ENCODE data around the gene PLK2. TPM values are rescaled to one million over a fixed set of nuclear protein-coding genes. Genes with fewer than 3 reads are reported as not detected.

The PLK2 gene
- total RNA-seq, 2 donors from 2014 or later: 126 to 180 TPM

DNA sequence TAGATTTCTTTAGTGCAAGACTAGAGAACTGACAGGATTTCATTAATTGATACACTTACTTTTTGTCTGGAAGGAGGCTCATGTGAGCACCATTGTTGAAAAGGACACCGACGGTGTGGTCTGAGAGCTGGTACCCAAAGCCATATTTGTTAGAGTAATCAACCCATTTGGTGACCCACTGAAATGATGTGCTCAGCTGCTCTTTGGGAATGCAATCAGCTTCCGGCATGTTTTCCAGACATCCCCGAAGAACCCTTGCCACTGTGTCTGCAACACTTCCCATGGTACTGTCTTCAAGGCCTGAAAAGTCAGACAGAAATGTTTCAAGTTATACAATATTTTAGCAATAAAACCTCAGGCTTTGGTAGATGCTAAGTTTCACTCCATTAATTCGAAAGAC lies 4.4 kb downstream of the PLK2 start:
- Histone ChIP-seq H3K36me3 (peaks cover 12% of the 10 kb centered on the region), H3K27me3 (replicated peaks; ENCODE audit: insufficient read depth) (no peaks in the 10 kb centered on the region), H3K9me3 (no peaks in the 10 kb centered on the region), H3K4me1 (ENCODE audit: control insufficient read depth in 1 of 2, low read depth in 2 of 2) (peaks cover 15 to 39% of the 10 kb centered on the region in 2 donors), H3K27ac (peak overlapping the region in 1 of 2 donors; percentile 29), H3K4me3 (peak overlapping the region; percentile 83)
- no peak for ATAC-seq (ENCODE audit: insufficient number of reproducible peaks, low FRiP score, low read depth)
- no peak for DNase-seq (ENCODE audit: low spot score)
- TF ChIP-seq, protein P1, sequence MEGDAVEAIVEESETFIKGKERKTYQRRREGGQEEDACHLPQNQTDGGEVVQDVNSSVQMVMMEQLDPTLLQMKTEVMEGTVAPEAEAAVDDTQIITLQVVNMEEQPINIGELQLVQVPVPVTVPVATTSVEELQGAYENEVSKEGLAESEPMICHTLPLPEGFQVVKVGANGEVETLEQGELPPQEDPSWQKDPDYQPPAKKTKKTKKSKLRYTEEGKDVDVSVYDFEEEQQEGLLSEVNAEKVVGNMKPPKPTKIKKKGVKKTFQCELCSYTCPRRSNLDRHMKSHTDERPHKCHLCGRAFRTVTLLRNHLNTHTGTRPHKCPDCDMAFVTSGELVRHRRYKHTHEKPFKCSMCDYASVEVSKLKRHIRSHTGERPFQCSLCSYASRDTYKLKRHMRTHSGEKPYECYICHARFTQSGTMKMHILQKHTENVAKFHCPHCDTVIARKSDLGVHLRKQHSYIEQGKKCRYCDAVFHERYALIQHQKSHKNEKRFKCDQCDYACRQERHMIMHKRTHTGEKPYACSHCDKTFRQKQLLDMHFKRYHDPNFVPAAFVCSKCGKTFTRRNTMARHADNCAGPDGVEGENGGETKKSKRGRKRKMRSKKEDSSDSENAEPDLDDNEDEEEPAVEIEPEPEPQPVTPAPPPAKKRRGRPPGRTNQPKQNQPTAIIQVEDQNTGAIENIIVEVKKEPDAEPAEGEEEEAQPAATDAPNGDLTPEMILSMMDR (IDR thresholded peaks at IDR 0.05): no peak

DNA sequence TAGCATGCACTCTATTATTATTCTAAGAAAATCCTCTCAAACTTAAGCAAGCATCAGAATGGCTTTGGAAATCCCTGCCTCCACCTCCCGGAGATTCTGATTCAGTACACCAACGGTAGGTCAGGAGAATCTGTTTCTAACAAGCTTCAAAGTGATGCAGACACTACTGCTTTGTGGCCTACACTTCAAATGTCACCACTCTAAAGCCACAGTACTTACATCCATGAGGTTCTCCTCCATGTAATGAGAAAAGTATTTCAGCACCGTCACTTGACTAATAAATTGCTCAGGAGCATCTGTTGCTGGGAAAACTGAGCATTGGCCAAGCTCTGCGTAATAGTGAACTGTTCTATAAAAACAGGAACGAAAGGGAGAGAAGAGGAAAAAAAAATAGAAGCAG lies 4.8 kb downstream of the PLK2 start:
- H3K9me3 ChIP-seq: no peaks in the 10 kb centered on the region
- H3K4me3 ChIP-seq: peak overlapping the region; percentile 83
- TF ChIP-seq, protein P1 (IDR thresholded peaks at IDR 0.05): no peak
- DNase-seq (ENCODE audit: low spot score) (peak; percentile 9), ATAC-seq (ENCODE audit: insufficient number of reproducible peaks, low FRiP score, low read depth) (no peak)
- H3K36me3 ChIP-seq: peaks cover 12% of the 10 kb centered on the region
- no peaks in the 10 kb centered on the region for H3K27me3 ChIP-seq (replicated peaks; ENCODE audit: insufficient read depth)
- peaks cover 15 to 39% of the 10 kb centered on the region in 2 donors for H3K4me1 ChIP-seq (ENCODE audit: control insufficient read depth in 1 of 2, low read depth in 2 of 2)
- H3K27ac ChIP-seq: peak overlapping the region in 1 of 2 donors; percentile 29

DNA sequence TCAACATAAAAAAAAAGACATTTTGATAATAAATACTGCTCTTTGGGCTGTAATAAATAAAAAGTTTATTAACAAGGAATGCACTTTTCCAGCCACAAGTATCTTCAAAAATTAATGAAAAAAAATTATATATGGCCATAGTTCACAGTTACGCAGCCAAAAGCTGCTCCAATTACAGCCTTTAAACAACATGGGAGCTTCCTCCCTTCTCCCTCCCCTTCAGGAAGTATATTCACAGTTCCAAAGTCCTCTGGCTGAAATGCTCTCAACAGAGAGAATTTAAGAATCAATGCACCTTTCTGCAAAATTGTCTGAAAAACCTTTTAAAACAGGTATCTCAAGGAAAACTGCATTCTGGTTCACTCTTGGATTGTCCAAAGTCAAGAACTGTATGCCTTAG lies 5.9 kb downstream of the PLK2 start:
- peaks cover 12% of the 10 kb centered on the region for H3K36me3 ChIP-seq
- no peak overlapping the region for H3K4me3 ChIP-seq
- H3K4me1 ChIP-seq (ENCODE audit: control insufficient read depth in 1 of 2, low read depth in 2 of 2): peaks cover 15 to 39% of the 10 kb centered on the region in 2 donors

GRCh38 chr5:58453306-58453705 lies 6.6 kb downstream of the PLK2 start:
- Histone ChIP-seq H3K4me3 (no peak overlapping the region), H3K27ac (peak overlapping the region in 1 of 2 donors; percentile 29), H3K4me1 (ENCODE audit: control insufficient read depth in 1 of 2, low read depth in 2 of 2) (peaks cover 15 to 39% of the 10 kb centered on the region in 2 donors), H3K9me3 (no peaks in the 10 kb centered on the region), H3K36me3 (peaks cover 12% of the 10 kb centered on the region), H3K27me3 (replicated peaks; ENCODE audit: insufficient read depth) (no peaks in the 10 kb centered on the region)
- TF ChIP-seq, protein P1 (IDR thresholded peaks at IDR 0.05): no peak
- DNase-seq (ENCODE audit: low spot score) (no peak), ATAC-seq (ENCODE audit: insufficient number of reproducible peaks, low FRiP score, low read depth) (no peak)

More for the DNA sequence above, 5.9 kb downstream of the PLK2 start:
- Histone ChIP-seq H3K27me3 (replicated peaks; ENCODE audit: insufficient read depth) (no peaks in the 10 kb centered on the region), H3K9me3 (no peaks in the 10 kb centered on the region), H3K27ac (peak overlapping the region; percentile 22 to 29)
- TF ChIP-seq, protein P1 (IDR thresholded peaks at IDR 0.05): no peak
- ATAC-seq (ENCODE audit: insufficient number of reproducible peaks, low FRiP score, low read depth) (no peak), DNase-seq (ENCODE audit: low spot score) (no peak)

DNA sequence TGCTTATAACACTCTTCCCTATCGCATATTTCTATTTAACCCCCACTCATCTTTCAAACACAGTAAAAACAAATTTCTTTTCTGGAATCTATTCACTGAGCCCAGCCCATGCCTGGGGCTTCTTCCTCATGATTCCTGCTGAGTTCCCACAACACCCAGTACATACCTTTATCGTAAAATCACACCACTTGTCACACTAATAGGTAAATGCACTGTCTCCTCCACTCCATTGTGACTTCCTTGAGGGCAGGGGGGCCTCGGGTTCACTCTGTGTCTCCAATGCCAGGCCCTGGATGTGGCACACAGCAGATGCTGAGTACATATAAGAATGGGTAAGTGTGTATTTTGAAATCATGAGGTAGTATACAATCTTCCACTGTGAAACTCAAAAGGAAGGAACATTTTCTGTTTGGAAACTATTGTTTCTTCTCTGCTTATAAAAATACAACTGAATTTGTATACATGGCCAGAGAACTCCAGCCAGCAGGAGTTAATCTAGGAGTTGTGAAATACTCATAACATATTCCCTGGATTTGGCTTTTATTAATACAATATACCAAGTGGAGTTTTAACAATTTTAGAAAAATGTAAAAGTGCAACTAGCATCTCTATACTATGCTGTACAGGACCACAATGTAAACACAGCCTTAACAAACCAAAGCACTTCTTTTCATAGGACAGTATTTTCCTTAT lies 7.2 kb downstream of the PLK2 start:
- TF ChIP-seq, protein P1 (IDR thresholded peaks at IDR 0.05): no peak
- no peak overlapping the region for H3K4me3 ChIP-seq
- H3K27ac ChIP-seq: no peak overlapping the region
- ATAC-seq (ENCODE audit: insufficient number of reproducible peaks, low FRiP score, low read depth) (no peak), DNase-seq (ENCODE audit: low spot score) (no peak)
- H3K9me3 ChIP-seq: no peaks in the 10 kb centered on the region
- no peaks in the 10 kb centered on the region for H3K27me3 ChIP-seq (replicated peaks; ENCODE audit: insufficient read depth)
- peaks cover 15 to 39% of the 10 kb centered on the region in 2 donors for H3K4me1 ChIP-seq (ENCODE audit: control insufficient read depth in 1 of 2, low read depth in 2 of 2)
- H3K36me3 ChIP-seq: peaks cover 12% of the 10 kb centered on the region
